Neural cell (in vitro differentiated cells): ENCODE measurements around the gene DCHS2. TPM values are rescaled to one million over a fixed set of nuclear protein-coding genes. Genes with fewer than 3 reads are reported as not detected.

Experiments
- H2AFZ ChIP-seq: fragments of 200-600, 300-800 bp; sonication (generic), shearing (Covaris generic); 2 replicates; pipeline ENCODE4 v1.6.0; 2014; ENCODE audit warnings: low read depth, mild to moderate bottlenecking, antibody characterized with exemption, low read length, moderate library complexity
- H3F3A ChIP-seq: fragments of 200-600 bp; shearing (Covaris generic); 2 replicates; pipeline ENCODE4 v1.6.1; 2016; ENCODE audit warnings: mild to moderate bottlenecking, moderate library complexity, mixed read lengths, antibody characterized with exemption, low read length; ENCODE audit not compliant: insufficient read depth, poor library complexity, severe bottlenecking
- H3K27ac ChIP-seq: fragments of 200-600, 300-800 bp; sonication (generic), shearing (Covaris generic); 2 replicates; pipeline ENCODE4 v1.5.1; 2014; ENCODE audit warnings: mild to moderate bottlenecking, low read length, moderate library complexity
- H3K27me3 ChIP-seq: fragments of 300-800, 200-600 bp; sonication (generic), shearing (Covaris generic); 2 replicates; pipeline ENCODE4 v1.6.0; 2014; ENCODE audit warnings: mild to moderate bottlenecking, low read depth, low read length, moderate library complexity; ENCODE audit not compliant: insufficient read depth
- H3K36me3 ChIP-seq: fragments of 300-800, 200-600 bp; sonication (generic), shearing (Covaris generic); 2 replicates; pipeline ENCODE4 v1.5.1; 2014; ENCODE audit warnings: mild to moderate bottlenecking, antibody characterized with exemption, low read length, moderate library complexity; ENCODE audit not compliant: insufficient read depth
- H3K4me2 ChIP-seq: fragments of 300-800, 200-600 bp; sonication (generic), shearing (Covaris generic); 2 replicates; pipeline ENCODE4 v1.6.0; 2014; ENCODE audit warnings: mild to moderate bottlenecking, low read length
- H3K4me3 ChIP-seq: fragments of 300-800, 200-600 bp; sonication (generic), shearing (Covaris generic); 2 replicates; pipeline ENCODE4 v1.5.1; 2014; ENCODE audit warnings: mild to moderate bottlenecking, low read length, moderate library complexity
- H3K79me2 ChIP-seq: fragments of 200-600 bp; shearing (Covaris generic); replicated peaks from 2 replicates; pipeline ENCODE4 v1.6.0; 2014; ENCODE audit warnings: mild to moderate bottlenecking, low read length, moderate library complexity; ENCODE audit not compliant: insufficient read depth
- H3K9ac ChIP-seq: fragments of 300-800, 200-600 bp; sonication (generic), shearing (Covaris generic); 2 replicates; pipeline ENCODE4 v1.6.1; 2016; ENCODE audit warnings: mild to moderate bottlenecking, low read length, mixed read lengths
- H3K9me2 ChIP-seq: fragments of 200-600 bp; shearing (Covaris generic); 2 replicates; pipeline ENCODE4 v1.6.1; 2016; ENCODE audit warnings: mild to moderate bottlenecking, low read length, mixed read lengths; ENCODE audit not compliant: insufficient read depth
- H3K9me3 ChIP-seq: fragments of 200-600, 300-800 bp; sonication (generic), shearing (Covaris generic); 2 replicates; pipeline ENCODE4 v1.6.1; 2016; ENCODE audit warnings: mild to moderate bottlenecking, mixed run types, low read length, moderate library complexity, mixed read lengths
- H4K20me1 ChIP-seq: fragments of 200-600 bp; shearing (Covaris generic); 2 replicates; pipeline ENCODE4 v1.6.1; 2016; ENCODE audit warnings: mild to moderate bottlenecking, mixed run types; ENCODE audit not compliant: insufficient read depth
- CTCF ChIP-seq: fragments of 450-650 bp; IDR thresholded peaks from 2 replicates; pipeline ENCODE4 v1.5.1; 2014; ENCODE audit warnings: antibody characterized with exemption, mild to moderate bottlenecking, moderate library complexity; ENCODE audit not compliant: poor library complexity, severe bottlenecking
- EP300 ChIP-seq: fragments of 450-650 bp; conservative IDR thresholded peaks from 2 replicates; pipeline ENCODE4 v1.6.1; 2014; ENCODE audit warnings: antibody characterized with exemption, mild to moderate bottlenecking, moderate library complexity; ENCODE audit not compliant: poor library complexity, severe bottlenecking
- EZH2 ChIP-seq: fragments of 200-600, 300-800 bp; shearing (Covaris generic), sonication (generic); IDR thresholded peaks from 2 replicates; pipeline ENCODE4 v1.6.1; 2014; ENCODE audit warnings: antibody characterized with exemption, low read length, borderline replicate concordance, mild to moderate bottlenecking; ENCODE audit not compliant: insufficient read depth, poor library complexity, severe bottlenecking
- MXI1 ChIP-seq: fragments of 450-650 bp; conservative IDR thresholded peaks from 2 replicates; pipeline ENCODE4 v1.6.1; 2014; ENCODE audit warnings: antibody characterized with exemption, mild to moderate bottlenecking; ENCODE audit not compliant: poor library complexity, severe bottlenecking
- POLR2AphosphoS5 ChIP-seq: IDR thresholded peaks from 2 replicates; pipeline ENCODE4 v1.6.1; 2012
- RAD21 ChIP-seq: fragments of 450-650 bp; conservative IDR thresholded peaks from 2 replicates; pipeline ENCODE4 v1.6.1; 2014; ENCODE audit warnings: antibody characterized with exemption, mild to moderate bottlenecking, moderate library complexity
- REST ChIP-seq: IDR thresholded peaks from 2 replicates; pipeline ENCODE4 v1.6.1; 2012; ENCODE audit warnings: borderline replicate concordance
- SMC3 ChIP-seq: fragments of 450-650 bp; conservative IDR thresholded peaks from 2 replicates; pipeline ENCODE4 v1.6.1; 2014; ENCODE audit warnings: antibody characterized with exemption, mild to moderate bottlenecking, moderate library complexity; ENCODE audit not compliant: poor library complexity
- TAF1 ChIP-seq: IDR thresholded peaks from 2 replicates; pipeline ENCODE4 v1.6.1; 2012; ENCODE audit warnings: low read depth
- polyA plus RNA-seq: library from polyadenylated mRNA; depleted of rRNA; stranded (reverse); fragments of >200 nt; gene quantifications from 2 replicates; pipeline ENCODE4 v1.2.3, GENCODE V29; 2014

DCHS2 gene
- polyA plus RNA-seq, 1 donor from 2014 or later, result 1.6 TPM

- Histone ChIP-seq H3K4me2 (no peak overlapping the region), H2AFZ (no peak overlapping the region), H3K27me3 (no peaks in the 10 kb centered on the region), H3K36me3 (no peaks in the 10 kb centered on the region), H3K27ac (no peak overlapping the region), H4K20me1 (no peaks in the 10 kb centered on the region), H3K9me3 (no peaks in the 10 kb centered on the region), H3F3A (no peaks in the 10 kb centered on the region), H3K4me3 (no peak overlapping the region), H3K79me2 (no peaks in the 10 kb centered on the region), H3K9ac (no peak overlapping the region), H3K9me2 (no peaks in the 10 kb centered on the region)
- TF ChIP-seq REST (no peak), CTCF (no peak), EP300 (no peak), MXI1 (no peak), POLR2AphosphoS5 (no peak), TAF1 (no peak), SMC3 (no peak), RAD21 (no peak), EZH2 (no peak)
Measured at GRCh38 chr4:154344686-154345085, 146.9 kb downstream of the DCHS2 start.

- H3K4me2 ChIP-seq, result no peak overlapping the region
- H3K36me3 ChIP-seq, result no peaks in the 10 kb centered on the region
- no peak overlapping the region for H3K4me3 ChIP-seq
- no peak for TF ChIP-seq TAF1
- TF ChIP-seq CTCF, result no peak
- no peak for TF ChIP-seq MXI1
- no peak for TF ChIP-seq SMC3
- TF ChIP-seq POLR2AphosphoS5, result no peak
- no peak for TF ChIP-seq REST
- no peak for TF ChIP-seq EP300
- TF ChIP-seq RAD21, result no peak
- no peak for TF ChIP-seq EZH2
- H2AFZ ChIP-seq, result no peak overlapping the region
- no peaks in the 10 kb centered on the region for H4K20me1 ChIP-seq
- no peaks in the 10 kb centered on the region for H3K9me2 ChIP-seq
- no peaks in the 10 kb centered on the region for H3K27me3 ChIP-seq
- H3K27ac ChIP-seq, result no peak overlapping the region
- H3K9ac ChIP-seq, result no peak overlapping the region
- H3K9me3 ChIP-seq, result no peaks in the 10 kb centered on the region
- H3F3A ChIP-seq, result no peaks in the 10 kb centered on the region
- no peaks in the 10 kb centered on the region for H3K79me2 ChIP-seq
Measured at GRCh38 chr4:154343651-154344050, 147.9 kb downstream of the DCHS2 start.
